ENCODE measurements around the gene PHF12. TPM values are rescaled to one million over a fixed set of nuclear protein-coding genes. Genes with fewer than 3 reads are reported as not detected.

The PHF12 gene
- 35.3 and 37.6 TPM in 2 replicates for total RNA-seq

GRCh38 chr17:28951428-28951990, at the start of gene PHF12:
TSS of gene PHF12 (minus strand) at chr17:28951518. CDS start at chr17:28950960, 558 bp downstream.

GRCh38 chr17:28902819-28903545, 48.3 kb downstream of the PHF12 start, which contains the start of gene DHRS13:
TSS of gene DHRS13 (minus strand) at chr17:28903079. CDS start at chr17:28902944, 135 bp downstream.

GRCh38 chr17:28896884-28897768, 54.2 kb downstream of the PHF12 start, which contains the start of gene FLOT2:
TSS of gene FLOT2 (minus strand) at chr17:28897733. CDS start at chr17:28897574, 159 bp downstream.

Other genes starting within 250 kb of the PHF12 start
- 0.22 and 6.7 TPM in 2 replicates for gene PROCA1, start 239.6 kb downstream of the PHF12 start, total RNA-seq
- 195 and 196 TPM in 2 replicates for gene RAB34, start 233.7 kb downstream of the PHF12 start, total RNA-seq
- gene RPL23A, start 231.5 kb downstream of the PHF12 start, total RNA-seq: 327 and 599 TPM in 2 replicates
- 9.0 and 15.8 TPM in 2 replicates for gene TLCD1, start 225.3 kb downstream of the PHF12 start, total RNA-seq
- 7.4 and 10.2 TPM in 2 replicates for gene NEK8, start 222.7 kb downstream of the PHF12 start, total RNA-seq
- gene TRAF4, start 207.5 kb downstream of the PHF12 start, total RNA-seq: 76.6 and 103 TPM in 2 replicates
- gene FAM222B, start 108.7 kb downstream of the PHF12 start, total RNA-seq: 7.1 and 13.6 TPM in 2 replicates
- gene ERAL1, start 96.5 kb downstream of the PHF12 start, total RNA-seq: 22.8 and 62.6 TPM in 2 replicates
- 21.2 and 42.3 TPM in 2 replicates for gene FLOT2, start 53.8 kb downstream of the PHF12 start, total RNA-seq
- 6.9 and 9.4 TPM in 2 replicates for gene DHRS13, start 48.4 kb downstream of the PHF12 start, total RNA-seq
- gene SEZ6, start 54.5 kb upstream of the PHF12 start, total RNA-seq: not detected in 2 replicates
- 1.4 and 3.5 TPM in 2 replicates for gene PIPOX, start 91.6 kb upstream of the PHF12 start, total RNA-seq
- gene MYO18A, start 228.9 kb upstream of the PHF12 start, total RNA-seq: 20.8 and 36.1 TPM in 2 replicates

All from placental epithelial cell (primary cell).